AG09309 (cell line): ENCODE results near the gene OR4F29.
"Not testable (repeated sequence)": the region's sequence is repeated elsewhere in the genome, so short reads cannot be mapped to it uniquely, and the experiment has no call there.

Source experiments
- DNase-seq: peaks from one replicate; pipeline ENCODE4 v3.0.0-alpha.2; 2010; ENCODE audit warnings: low read depth
- H3K4me3 ChIP-seq: 2 replicates; pipeline ENCODE4 v1.5.1; 2011; ENCODE audit warnings: mild to moderate bottlenecking, low read depth, low read length, moderate library complexity; ENCODE audit not compliant: control insufficient read depth

OR4F29 gene, protein sequence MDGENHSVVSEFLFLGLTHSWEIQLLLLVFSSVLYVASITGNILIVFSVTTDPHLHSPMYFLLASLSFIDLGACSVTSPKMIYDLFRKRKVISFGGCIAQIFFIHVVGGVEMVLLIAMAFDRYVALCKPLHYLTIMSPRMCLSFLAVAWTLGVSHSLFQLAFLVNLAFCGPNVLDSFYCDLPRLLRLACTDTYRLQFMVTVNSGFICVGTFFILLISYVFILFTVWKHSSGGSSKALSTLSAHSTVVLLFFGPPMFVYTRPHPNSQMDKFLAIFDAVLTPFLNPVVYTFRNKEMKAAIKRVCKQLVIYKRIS

GRCh38 chr1:451578-451977 is at the start of gene OR4F29:
Gene OR4F29 (minus strand): TSS chr1:451678. CDS start chr1:451678, 0 bp downstream.
- H3K4me3 ChIP-seq, DNase-seq: not testable (repeated sequence)
